Mammary epithelial cell (primary cell): ENCODE measurements around the gene ZSWIM8.

Source experiments
- EZH2 ChIP-seq: IDR thresholded peaks from 2 replicates; pipeline ENCODE4 v1.6.1; 2012; ENCODE audit warnings: low read length, inconsistent platforms, borderline replicate concordance
- TF ChIP-seq, protein P1 (sequence below), 2 donors: IDR thresholded peaks in 1 of 2; conservative IDR thresholded peaks in 1 of 2; 2 replicates each; pipeline ENCODE4 v1.5.1; 2011 to 2012; ENCODE audit warnings: inconsistent platforms in 2 of 2, low read length in 2 of 2, mild to moderate bottlenecking in 2 of 2, control low read depth in 1 of 2, low read depth in 1 of 2; ENCODE audit not compliant: insufficient read depth in 1 of 2; ENCODE audit errors: extremely low read depth in 1 of 2

DNA sequence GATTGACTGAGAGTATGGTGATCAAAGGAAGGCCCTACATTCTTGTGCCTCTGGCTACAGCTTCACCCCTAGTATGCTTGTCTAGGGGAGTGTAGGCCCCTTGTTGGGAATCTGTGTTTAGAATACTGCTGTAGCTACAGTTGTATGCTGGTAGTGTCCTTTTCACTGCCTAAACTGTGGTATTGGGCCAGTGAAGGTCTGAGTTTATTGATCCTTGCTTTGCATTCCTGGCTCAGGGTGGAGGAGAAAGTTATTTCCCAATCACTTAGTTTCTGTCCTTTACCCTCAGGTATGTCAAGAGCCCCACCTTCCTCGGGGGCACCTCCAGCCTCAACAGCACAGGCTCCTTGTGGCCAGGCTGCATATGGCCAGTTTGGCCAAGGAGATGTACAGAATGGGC, 34.6 kb upstream of the ZSWIM8 start:
- TF ChIP-seq, protein P1, sequence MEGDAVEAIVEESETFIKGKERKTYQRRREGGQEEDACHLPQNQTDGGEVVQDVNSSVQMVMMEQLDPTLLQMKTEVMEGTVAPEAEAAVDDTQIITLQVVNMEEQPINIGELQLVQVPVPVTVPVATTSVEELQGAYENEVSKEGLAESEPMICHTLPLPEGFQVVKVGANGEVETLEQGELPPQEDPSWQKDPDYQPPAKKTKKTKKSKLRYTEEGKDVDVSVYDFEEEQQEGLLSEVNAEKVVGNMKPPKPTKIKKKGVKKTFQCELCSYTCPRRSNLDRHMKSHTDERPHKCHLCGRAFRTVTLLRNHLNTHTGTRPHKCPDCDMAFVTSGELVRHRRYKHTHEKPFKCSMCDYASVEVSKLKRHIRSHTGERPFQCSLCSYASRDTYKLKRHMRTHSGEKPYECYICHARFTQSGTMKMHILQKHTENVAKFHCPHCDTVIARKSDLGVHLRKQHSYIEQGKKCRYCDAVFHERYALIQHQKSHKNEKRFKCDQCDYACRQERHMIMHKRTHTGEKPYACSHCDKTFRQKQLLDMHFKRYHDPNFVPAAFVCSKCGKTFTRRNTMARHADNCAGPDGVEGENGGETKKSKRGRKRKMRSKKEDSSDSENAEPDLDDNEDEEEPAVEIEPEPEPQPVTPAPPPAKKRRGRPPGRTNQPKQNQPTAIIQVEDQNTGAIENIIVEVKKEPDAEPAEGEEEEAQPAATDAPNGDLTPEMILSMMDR (conservative IDR thresholded peaks at IDR 0.05 in 1 of 2, IDR thresholded peaks at IDR 0.05 in 1 of 2; ENCODE audit: extremely low read depth in 1 of 2, insufficient read depth in 1 of 2, low read depth in 1 of 2, low read length in 2 of 2), result no peak
- TF ChIP-seq EZH2, result no peak
